HG03432 (cell line): Measurements from ENCODE around the gene SIAH3.

ENCODE experiments used
- ATAC-seq: cut with Tn5 transposase; IDR thresholded peaks from one replicate; pipeline ENCODE4 v1.9.1; 2021; ENCODE audit warnings: mild to moderate bottlenecking, moderate library complexity; ENCODE audit not compliant: unreplicated experiment

Gene SIAH3

GRCh38 chr13:45823583-45823982 lies 28.0 kb downstream of the SIAH3 start:
- ATAC-seq: no peak

- no peak for ATAC-seq
Observed at GRCh38 chr13:45821811-45822210, 29.7 kb downstream of the SIAH3 start.

- no peak for ATAC-seq
Observed at GRCh38 chr13:45820106-45820838, 31.3 kb downstream of the SIAH3 start.

- no peak for ATAC-seq
Observed at GRCh38 chr13:45817833-45818232, 33.7 kb downstream of the SIAH3 start.

GRCh38 chr13:45816427-45816826 lies 35.1 kb downstream of the SIAH3 start:
- ATAC-seq: no peak

- no peak for ATAC-seq
Observed at GRCh38 chr13:45812695-45813372, 38.7 kb downstream of the SIAH3 start.

- ATAC-seq: no peak
Observed at GRCh38 chr13:45811891-45812694, 39.5 kb downstream of the SIAH3 start.

- ATAC-seq: no peak
Observed at GRCh38 chr13:45809801-45810394, 41.7 kb downstream of the SIAH3 start.

- ATAC-seq: no peak
Observed at GRCh38 chr13:45808925-45809324, 42.6 kb downstream of the SIAH3 start.

- ATAC-seq: peak; percentile 50
Observed at GRCh38 chr13:45807520-45808099, 43.9 kb downstream of the SIAH3 start.

- ATAC-seq: no peak
Observed at GRCh38 chr13:45800485-45800884, 51.1 kb downstream of the SIAH3 start.

GRCh38 chr13:45799451-45799850 lies 52.1 kb downstream of the SIAH3 start:
- no peak for ATAC-seq

- ATAC-seq: no peak
Observed at GRCh38 chr13:45798851-45799250, 52.7 kb downstream of the SIAH3 start.

- ATAC-seq: no peak
Observed at GRCh38 chr13:45796426-45797235, 54.9 kb downstream of the SIAH3 start.

GRCh38 chr13:45792827-45793303 lies 58.7 kb downstream of the SIAH3 start:
- ATAC-seq: no peak

GRCh38 chr13:45788011-45788410 lies 63.5 kb downstream of the SIAH3 start:
- ATAC-seq: no peak

GRCh38 chr13:45787346-45787745 lies 64.2 kb downstream of the SIAH3 start:
- ATAC-seq: no peak

GRCh38 chr13:45786293-45786920 lies 65.1 kb downstream of the SIAH3 start:
- ATAC-seq: no peak
